Stimulated activated CD8-positive, alpha-beta memory T cell treated with anti-CD3 and anti-CD28 coated beads, Interleukin-7, amount 100 ng/mL, for 48 hours (primary cell): ENCODE measurements around the gene DNM1L.

Experiments used
- DNase-seq, 2 donors: peaks; one replicate each; pipeline ENCODE4 v3.0.0-alpha.2; 2020; ENCODE audit warnings: low read depth in 1 of 2; ENCODE audit errors: extremely low read depth in 1 of 2

The DNM1L gene

DNA sequence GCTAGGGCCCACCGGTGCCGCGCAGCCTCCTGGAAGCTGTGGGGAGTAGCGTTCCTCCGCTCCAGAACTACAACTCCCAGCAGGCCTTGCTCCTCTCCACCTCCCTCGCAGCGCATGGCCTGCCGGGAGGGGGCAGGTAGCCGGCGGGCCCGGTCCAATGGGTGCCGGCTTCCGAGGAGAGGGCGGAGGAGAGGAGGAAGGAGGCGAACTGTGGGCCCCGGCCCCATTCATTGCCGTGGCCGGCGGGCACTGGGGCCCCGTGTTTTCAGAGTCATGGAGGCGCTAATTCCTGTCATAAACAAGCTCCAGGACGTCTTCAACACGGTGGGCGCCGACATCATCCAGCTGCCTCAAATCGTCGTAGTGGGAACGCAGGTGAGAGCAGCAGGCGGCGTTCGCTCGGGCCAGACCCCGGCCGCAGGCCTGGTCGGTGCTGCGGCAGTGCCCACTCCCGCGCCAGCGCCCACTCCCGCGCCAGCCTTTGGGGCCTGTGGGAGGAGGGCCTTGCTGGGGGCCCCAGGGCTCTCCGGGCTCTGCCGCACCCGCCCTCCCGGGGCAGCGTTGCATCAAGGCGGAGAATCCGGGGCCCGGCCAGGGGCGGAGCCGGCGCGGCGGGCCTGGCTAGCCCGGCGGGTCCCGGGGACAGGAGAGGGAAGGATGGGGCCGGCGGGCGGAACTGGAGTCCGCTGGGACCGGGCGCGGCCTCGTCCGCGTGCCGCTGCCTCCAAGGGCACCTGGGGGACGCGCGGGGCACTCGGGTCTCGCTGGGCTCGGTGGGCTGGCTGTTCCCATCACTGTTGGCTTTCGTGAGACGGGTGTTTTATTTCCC, at the start of gene DNM1L:
TSS of gene DNM1L (plus strand) at position 211 of the 829 bp plus-strand sequence. CDS start at position 274, 63 bp downstream.
- peak; percentile 85 to 87 for DNase-seq

DNA sequence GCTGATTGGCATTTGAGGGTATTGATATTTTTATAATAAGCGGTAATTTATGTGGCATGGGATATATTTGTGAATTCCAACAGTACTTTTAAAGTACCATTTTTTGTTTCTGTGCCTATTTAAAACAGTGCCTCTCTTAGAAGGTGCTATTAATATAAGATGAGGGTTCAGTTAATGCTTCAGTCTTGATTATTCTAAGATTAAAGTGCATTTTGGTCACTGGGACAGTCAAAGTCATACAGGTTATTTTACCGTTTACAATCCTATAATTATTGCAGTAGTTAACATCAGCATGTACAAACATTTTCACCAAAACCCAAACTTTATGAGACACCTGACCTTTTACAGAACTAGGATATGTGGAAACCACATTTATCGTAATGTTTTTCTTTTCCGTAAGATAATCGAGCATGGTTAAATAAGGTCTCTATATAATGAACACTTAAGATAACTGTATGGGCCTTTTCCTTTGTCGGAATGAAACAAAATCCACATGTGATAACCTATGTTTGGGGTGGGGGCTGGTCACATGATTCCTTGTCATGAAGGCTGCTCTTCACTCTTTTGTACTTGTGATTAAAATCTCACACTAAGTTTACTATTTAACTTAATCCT, 37.7 kb upstream of the DNM1L start:
- no peak for DNase-seq

DNA sequence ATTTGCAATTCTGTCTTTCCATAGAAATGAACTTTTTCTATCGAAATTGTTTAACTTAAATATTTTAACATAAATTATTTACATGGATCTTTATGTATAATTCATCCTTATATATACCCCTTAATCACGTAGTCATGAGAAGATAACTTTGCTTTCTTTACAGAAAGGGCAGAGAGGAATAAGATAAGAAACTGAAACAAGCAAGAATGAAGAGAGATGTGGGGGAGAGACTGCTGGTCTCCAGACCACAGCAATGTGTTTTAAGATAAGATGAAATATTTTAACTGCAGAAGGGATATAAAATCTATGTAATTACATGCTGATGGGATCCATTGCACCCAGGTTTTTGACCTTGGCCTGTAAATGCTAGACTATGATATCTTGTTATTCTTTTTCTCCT, 34.7 kb upstream of the DNM1L start:
- no peak for DNase-seq

DNA sequence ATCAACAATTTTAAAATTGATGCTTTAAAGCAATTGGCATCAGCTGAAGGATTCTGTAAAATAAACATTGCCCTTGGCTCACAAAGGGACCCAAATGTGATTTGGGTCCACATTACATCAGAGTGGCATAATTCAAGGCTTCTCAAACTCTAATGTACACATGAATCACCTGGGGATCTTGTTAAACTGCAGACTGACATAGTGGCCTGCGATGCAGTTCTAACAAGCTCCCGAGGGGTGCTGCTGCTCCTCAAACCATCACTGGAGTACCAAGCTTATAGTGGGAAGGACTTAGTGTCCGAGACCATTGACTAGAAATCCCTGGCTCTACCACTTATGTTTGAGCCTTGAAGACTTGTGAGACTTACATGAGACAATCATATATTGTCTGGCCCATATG, 31.8 kb upstream of the DNM1L start:
- no peak for DNase-seq

DNA sequence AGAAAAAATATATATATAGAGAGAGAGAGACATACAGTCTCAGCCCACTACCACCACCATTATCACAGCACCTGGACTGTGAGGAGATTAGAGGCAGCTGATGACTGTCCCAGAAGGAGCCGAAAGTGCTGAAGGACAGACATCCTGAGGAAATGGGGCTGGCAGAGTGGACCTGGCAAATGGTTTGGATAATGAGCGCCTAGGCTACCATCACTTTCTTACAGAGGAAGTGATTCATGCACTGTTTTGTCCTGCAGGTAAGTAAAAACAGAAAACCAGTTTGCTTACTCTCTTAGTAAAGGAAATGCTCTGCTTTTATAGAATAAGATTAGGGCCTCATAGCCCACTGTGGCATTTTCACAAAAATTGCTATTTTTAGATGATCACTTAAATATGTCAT, 28.6 kb upstream of the DNM1L start:
- no peak for DNase-seq

GRCh38 chr12:32651151-32651955, 27.7 kb upstream of the DNM1L start:
- DNase-seq: no peak

DNA sequence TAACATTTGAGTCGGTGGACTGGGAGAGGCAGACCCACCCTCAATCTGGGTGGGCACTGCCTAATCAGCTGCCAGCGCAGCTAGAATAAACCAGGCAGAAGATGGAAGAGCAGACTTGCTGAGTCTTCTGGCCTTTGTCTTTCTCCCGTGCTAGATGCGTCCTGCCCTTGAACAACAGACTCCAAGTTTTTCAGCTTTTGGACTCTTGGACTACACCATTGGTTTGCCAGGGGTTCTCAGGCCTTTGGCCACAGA, 27.2 kb upstream of the DNM1L start:
- no peak for DNase-seq

GRCh38 chr12:32659908-32660440, 19.1 kb upstream of the DNM1L start:
- no peak for DNase-seq

GRCh38 chr12:32661706-32662105, 17.4 kb upstream of the DNM1L start:
- no peak for DNase-seq

GRCh38 chr12:32662665-32663064, 16.4 kb upstream of the DNM1L start:
- DNase-seq: no peak

DNA sequence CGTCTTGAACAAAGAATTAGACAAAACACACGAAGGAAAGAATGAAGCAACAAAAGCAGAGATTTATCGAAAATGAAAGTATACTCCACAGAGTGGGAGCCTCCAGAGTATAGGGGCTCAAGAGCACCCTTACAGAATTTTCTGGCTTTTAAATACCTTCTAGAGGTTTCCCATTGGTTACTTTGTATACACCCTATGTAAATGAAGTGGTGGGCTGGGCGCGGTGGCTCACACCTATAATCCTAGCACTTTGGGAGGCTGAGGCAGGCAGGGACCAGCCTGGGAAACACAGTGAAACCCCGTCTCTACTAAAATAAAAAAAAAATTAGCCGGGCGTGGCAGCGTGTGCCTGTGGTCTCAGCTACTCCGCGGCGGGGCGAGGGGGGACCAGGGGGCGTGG, 13.1 kb upstream of the DNM1L start:
- DNase-seq: no peak

- no peak for DNase-seq
These were observed 9.5 kb upstream of the DNM1L start for GRCh38 chr12:32669584-32669983.

DNA sequence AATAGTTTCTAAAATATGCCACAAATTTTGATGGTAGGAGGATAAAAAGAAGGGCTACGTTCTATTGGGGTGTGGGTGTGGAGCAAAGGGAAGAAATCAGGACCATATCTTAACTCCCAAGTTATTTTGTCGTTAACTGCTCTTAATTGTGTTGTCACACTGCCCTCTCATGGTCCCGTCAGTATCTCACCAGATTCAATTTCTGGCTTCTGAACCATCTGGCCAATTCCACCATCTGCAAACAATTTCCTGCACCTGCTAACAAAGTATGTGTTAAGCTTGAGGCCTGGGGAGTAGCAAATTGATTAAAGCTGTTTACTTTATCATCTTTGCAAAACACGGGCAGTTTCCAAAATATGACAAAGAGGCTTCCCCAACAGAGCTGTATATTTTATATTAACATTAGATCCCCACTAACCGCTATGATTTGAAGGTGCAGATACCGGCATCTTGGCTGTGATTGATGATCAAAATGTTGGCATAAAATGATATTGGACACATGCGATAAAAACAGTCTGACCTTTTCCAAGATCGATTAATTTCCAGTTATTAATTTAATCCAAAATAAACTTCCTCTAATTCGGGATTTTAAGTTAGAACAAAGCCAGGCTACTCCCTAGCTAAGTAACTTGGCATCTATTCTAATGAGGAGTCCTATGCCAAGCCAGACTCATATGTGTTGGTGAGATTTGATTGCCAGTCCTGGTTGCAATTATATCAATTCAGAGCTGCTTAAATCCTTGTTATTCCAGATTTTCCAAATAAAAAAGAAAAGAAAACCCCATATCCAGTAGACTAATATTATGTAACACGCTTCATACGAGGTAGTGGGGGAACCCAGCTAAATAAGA, 6.9 kb upstream of the DNM1L start:
- no peak for DNase-seq

DNA sequence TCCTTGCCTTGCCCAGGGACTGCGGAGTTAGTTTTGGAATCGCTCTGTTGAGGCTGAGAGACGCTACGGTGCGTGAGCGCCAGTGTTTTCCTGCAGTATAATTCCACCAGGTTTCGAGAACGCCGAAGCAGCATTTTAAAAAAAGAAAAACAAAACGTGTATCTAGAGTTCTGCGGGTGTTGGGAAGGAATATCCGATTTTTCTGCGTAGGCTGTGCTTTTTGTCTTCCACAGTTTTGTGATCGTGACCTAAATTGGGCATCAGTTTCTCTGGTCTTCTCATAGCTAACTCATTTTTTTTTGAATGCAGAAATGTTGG, 778 bp downstream of the DNM1L start:
- no peak for DNase-seq

GRCh38 chr12:32680787-32681186, 1.7 kb downstream of the DNM1L start:
- no peak for DNase-seq

DNA sequence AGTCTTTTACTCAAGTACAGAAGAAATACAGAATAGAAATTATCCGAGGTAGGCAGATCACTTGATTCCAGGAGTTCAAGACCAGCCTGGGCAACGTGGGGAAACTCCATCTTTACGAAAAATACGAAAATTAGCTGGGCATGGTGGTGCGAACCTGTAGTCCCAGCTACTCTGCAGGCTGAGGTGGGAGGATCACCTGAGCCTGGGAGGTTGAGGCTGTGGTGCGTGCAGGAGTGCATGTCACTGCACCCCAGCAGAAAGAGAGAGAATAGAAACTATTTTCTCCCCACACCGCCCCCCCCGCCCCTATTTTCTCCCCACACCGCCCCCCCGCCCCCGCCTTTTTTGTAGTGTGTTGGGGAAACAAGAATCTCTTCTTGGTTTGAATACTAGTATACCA, 2.2 kb downstream of the DNM1L start:
- no peak for DNase-seq

DNA sequence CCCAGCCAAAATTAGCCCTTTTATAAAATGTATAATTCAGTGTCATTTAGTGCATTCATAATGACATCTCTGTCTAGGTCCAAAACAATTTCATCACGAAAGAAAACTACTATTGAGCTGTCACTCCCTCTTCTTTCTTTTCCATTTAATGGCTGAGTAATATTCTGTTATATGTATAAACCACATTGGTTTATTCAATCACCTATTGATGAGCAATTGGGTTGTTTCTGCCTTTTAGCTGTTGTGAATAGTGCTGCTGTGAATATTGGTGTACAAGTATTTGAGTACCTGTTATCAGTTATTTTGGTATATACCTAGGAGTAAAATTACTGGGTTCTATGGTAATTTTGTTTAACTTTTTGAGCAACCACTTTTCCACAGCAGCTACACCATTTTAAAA, 7.2 kb downstream of the DNM1L start:
- DNase-seq: no peak

DNA sequence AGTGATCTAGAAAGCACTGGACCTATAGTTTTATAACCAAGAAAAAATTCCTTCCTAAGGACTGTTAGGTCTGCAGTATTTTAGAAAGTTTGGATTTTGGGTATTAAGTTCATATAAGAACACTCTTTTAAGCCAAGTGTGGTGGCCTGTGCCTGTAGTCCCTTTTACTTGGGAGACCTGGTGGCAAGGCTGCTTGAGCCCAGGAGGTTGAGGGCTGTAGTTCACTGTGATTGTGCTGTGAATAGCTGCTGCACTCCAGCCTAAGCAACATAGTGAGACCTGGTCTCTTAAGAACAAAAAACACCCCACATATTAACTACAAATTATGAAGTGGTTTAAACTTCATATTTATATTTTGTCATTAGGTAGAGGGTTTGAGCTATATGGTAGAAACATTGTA, 9.7 kb downstream of the DNM1L start:
- DNase-seq: no peak

DNA sequence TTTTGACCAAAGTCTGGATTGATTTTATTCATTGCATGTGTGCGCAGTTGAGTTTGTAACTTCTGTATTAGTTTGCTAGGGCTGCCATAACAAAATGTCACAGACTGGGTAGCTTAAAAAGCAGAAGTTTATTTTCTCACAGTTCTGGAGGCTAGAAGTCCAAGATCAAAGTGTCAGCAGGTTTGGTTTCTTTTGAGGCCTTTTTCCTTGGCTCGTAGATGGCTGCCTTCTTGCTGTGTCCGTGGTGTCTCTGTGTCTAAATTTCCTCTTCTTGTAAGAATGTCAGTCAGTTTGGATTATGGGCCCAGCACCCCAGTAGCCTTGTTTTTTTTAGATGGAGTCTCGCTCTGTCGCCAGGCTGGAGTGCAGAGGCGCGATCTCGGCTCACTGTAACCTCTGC, 11.8 kb downstream of the DNM1L start:
- no peak for DNase-seq

DNA sequence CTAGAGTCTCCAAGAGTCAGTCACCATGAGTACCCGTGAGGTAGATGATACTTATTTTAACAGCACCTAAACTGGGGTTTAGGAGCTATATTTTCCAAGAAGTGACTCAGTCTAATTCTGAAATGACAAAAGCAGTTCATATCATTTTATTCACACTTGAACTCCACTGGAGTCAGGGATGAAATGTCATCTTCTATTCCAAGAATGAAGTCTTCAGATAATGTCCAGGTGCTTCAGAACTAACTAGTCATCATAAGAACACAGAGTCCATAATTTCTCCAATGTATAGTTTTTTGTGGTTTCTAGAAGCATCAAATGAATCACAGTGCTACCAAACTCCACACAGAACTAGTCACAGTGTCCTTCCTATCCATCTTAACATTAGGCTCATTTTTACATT, 13.3 kb downstream of the DNM1L start:
- DNase-seq: no peak

GRCh38 chr12:32693036-32693435, 13.9 kb downstream of the DNM1L start:
- DNase-seq: no peak
